Body of pancreas (tissue), 4 donors: ENCODE results near the gene C16orf78. TPM values are rescaled to one million over a fixed set of nuclear protein-coding genes. Genes with fewer than 3 reads are reported as not detected.

Experiments
- ATAC-seq: fragments of 150-250 bp; one replicate; pipeline ENCODE4 v1.9.1; 2016
- DNase-seq, 4 donors: peaks; one replicate each; pipeline ENCODE4 v3.0.0-alpha.2; 2019
- H3K27ac ChIP-seq, 4 donors: fragments of 200-600 bp; sonication (generic); 1 replicate in 3 of 4; 2 replicates in 1 of 4; pipeline versions ENCODE4 v1.5.1 to v1.6.1; 2016 to 2019; ENCODE audit warnings: mild to moderate bottlenecking in 1 of 4, mixed read lengths in 1 of 4, moderate library complexity in 1 of 4
- H3K27me3 ChIP-seq, 2 donors: fragments of 200-600 bp; sonication (generic); one replicate each; pipeline ENCODE4 v1.6.0; 2016; ENCODE audit warnings: mild to moderate bottlenecking in 1 of 2
- H3K36me3 ChIP-seq, 2 donors: fragments of 200-600 bp; sonication (generic); replicated peaks in 1 of 2; 2 replicates each; pipeline ENCODE4 v1.5.1; 2016; ENCODE audit warnings: low read depth in 2 of 2; ENCODE audit not compliant: insufficient read depth in 1 of 2
- H3K4me1 ChIP-seq: fragments of 200-600 bp; sonication (generic); one replicate; pipeline ENCODE4 v1.6.0; 2016
- H3K4me3 ChIP-seq, 2 donors: fragments of 200-600 bp; sonication (generic); 1 replicate in 1 of 2; 2 replicates in 1 of 2; pipeline ENCODE4 v1.5.1; 2016 to 2019
- H3K9me3 ChIP-seq, 3 donors: fragments of 200-600 bp; sonication (generic); 1 replicate in 2 of 3; 2 replicates in 1 of 3; pipeline ENCODE4 v1.5.1; 2016
- POLR2A ChIP-seq, 3 donors: fragments of 450-650 bp; IDR thresholded peaks; one replicate each; pipeline ENCODE4 v1.6.1; 2016; ENCODE audit warnings: antibody characterized with exemption in 3 of 3, mild to moderate bottlenecking in 2 of 3
- WGBS, 2 donors: methylation state at CpG; one replicate each; pipeline ENCODE4 v1.1.5; 2017; 5-methylcytosine and 5-hydroxymethylcytosine counted together
- intact Hi-C: fragments of 100-400 bp; cut with DNase I; formaldehyde crosslinking; loops from one replicate; pipeline ENCODE4 v1.15.1; 2023
- total RNA-seq, 2 donors: library from RNA; depleted of rRNA; stranded (reverse); fragments of >200 nt; gene quantifications; one replicate each; pipeline ENCODE4 v1.1.0, GENCODE V29; 2016
- TF ChIP-seq, protein P1 (sequence below), 7 experiments: fragments of 450-650 bp in 4 of 7; fragments of 200-600 bp in 3 of 7; sonication (generic) in 3 of 7; IDR thresholded peaks; one replicate each; pipeline ENCODE4 v1.5.1; 2016 to 2019; ENCODE audit warnings: antibody characterized with exemption in 7 of 7

C16orf78 gene
- total RNA-seq, 2 donors from 2014 or later: not detected

DNA sequence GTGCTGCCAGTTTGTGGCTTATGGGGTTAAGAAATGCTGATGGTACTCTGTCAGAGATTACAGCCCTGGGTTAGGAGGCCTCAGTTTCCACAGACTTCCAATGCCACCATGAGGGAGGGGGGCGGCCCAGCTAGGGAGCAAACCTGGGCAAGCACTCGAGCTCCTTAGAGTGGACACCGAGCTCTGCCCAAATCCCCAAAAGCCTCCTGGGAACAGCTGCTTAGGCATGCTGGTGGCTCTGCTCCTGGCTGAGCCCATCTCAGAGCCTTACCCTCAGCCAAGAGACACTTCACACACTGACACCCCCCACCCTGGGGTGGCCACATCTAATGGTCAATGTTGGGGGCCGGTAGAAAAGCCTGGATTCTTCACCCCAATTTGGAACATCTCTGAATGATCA, 66.1 kb downstream of the C16orf78 start:
- intact Hi-C loops: no loop called here
- Histone ChIP-seq H3K27me3 (no peaks in the 10 kb centered on the region), H3K4me3 (no peak overlapping the region), H3K36me3 (no peaks in the 10 kb centered on the region), H3K9me3 (no peaks in the 10 kb centered on the region), H3K4me1 (no peaks in the 10 kb centered on the region), H3K27ac (no peak overlapping the region)
- DNase-seq: no peak
- no peak for ATAC-seq
- 62 to 88% methylated on average over 3 to 4 of the region's 4 CpGs for WGBS, 2 donors
- TF ChIP-seq, protein P1, sequence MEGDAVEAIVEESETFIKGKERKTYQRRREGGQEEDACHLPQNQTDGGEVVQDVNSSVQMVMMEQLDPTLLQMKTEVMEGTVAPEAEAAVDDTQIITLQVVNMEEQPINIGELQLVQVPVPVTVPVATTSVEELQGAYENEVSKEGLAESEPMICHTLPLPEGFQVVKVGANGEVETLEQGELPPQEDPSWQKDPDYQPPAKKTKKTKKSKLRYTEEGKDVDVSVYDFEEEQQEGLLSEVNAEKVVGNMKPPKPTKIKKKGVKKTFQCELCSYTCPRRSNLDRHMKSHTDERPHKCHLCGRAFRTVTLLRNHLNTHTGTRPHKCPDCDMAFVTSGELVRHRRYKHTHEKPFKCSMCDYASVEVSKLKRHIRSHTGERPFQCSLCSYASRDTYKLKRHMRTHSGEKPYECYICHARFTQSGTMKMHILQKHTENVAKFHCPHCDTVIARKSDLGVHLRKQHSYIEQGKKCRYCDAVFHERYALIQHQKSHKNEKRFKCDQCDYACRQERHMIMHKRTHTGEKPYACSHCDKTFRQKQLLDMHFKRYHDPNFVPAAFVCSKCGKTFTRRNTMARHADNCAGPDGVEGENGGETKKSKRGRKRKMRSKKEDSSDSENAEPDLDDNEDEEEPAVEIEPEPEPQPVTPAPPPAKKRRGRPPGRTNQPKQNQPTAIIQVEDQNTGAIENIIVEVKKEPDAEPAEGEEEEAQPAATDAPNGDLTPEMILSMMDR (IDR thresholded peaks at IDR 0.05): no peak
- no peak for TF ChIP-seq POLR2A (IDR thresholded peaks at IDR 0.05)

DNA sequence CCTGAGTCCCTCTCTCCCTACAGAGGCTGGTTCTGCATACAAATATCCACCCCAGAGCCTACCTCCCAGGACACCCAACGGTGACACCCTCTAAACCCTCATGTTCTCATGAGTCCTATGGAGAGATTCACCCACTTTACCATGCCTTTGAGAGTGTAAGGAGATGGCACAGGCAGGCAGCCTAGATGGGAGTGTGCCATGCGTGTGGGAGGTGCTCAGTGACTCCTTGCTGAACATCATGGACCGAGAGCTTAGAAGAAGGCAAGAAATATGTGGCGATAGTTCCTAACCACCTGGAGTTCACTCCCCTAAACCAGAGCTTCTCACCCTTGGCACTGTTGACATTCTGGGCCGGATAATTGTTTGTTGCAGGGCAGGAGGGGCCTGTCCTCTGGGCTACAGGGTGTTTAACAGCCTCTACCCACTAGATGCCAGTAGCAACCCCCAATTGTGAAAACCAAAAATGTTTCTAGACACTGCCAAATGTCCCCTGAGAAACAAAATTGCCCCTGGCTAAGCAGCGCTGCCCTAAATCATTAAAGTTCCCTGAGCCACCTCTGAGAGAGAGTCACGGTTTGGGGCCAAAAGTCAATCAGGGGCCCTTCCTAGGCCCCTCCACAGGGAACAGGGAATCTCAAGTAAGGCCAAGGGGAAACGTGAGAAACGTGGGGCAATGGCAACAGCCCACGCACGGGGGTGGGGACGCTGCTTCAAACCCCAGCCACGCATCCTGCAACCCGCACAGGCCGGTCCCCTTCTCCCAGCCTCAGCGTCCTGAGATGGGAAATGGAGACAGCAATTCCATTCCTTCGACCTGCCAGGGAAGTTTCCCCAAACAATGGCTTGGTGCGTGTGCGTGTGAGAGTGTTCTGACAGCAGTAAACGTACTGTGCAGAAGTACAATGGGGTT, 66.8 kb downstream of the C16orf78 start:
- H3K27me3 ChIP-seq: no peaks in the 10 kb centered on the region
- H3K9me3 ChIP-seq: no peaks in the 10 kb centered on the region
- no peak overlapping the region for H3K27ac ChIP-seq
- no peak overlapping the region for H3K4me3 ChIP-seq
- TF ChIP-seq POLR2A (IDR thresholded peaks at IDR 0.05): no peak
- TF ChIP-seq, protein P1 (IDR thresholded peaks at IDR 0.05): no peak
- no peaks in the 10 kb centered on the region for H3K4me1 ChIP-seq
- no peaks in the 10 kb centered on the region for H3K36me3 ChIP-seq
- 66 to 68% methylated on average over 14 to 20 of the region's 20 CpGs for WGBS, 2 donors
- DNase-seq (no peak), ATAC-seq (no peak)
- intact Hi-C loops: no loop called here

DNA sequence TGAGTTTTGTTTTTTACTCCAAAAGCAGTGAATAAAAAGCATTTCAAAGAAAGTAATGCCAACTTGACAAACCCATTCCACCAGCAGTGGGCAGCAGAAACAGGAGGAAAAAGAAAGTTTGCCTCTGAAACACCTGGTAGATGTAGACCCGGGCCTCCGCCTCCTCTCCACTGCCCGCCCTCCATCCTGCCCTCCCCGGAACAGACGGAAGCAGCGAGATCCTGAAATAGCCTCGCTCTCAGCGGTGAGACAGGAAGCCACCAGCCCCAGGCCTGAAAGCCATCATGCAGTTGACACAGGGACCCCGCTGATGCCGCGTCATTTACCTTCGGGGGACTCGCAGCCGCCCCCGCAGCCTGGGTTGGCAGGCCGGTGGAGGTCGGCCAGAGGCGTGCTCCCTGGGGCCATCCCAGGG, 67.8 kb downstream of the C16orf78 start:
- peak; percentile 30 for ATAC-seq
- H3K4me1 ChIP-seq: no peaks in the 10 kb centered on the region
- intact Hi-C loops: no loop called here
- TF ChIP-seq, protein P1 (IDR thresholded peaks at IDR 0.05): peak in 3 of 7 experiments; percentile 25 to 32 (median 26)
- TF ChIP-seq POLR2A (IDR thresholded peaks at IDR 0.05): no peak
- no peaks in the 10 kb centered on the region for H3K36me3 ChIP-seq
- no peaks in the 10 kb centered on the region for H3K9me3 ChIP-seq
- WGBS, 2 donors: 22 to 29% methylated on average over 15 to 18 of the region's 18 CpGs
- H3K27ac ChIP-seq: no peak overlapping the region
- no peak overlapping the region for H3K4me3 ChIP-seq
- H3K27me3 ChIP-seq: no peaks in the 10 kb centered on the region
- peak; percentile 13 to 41 (median 34) for DNase-seq

DNA sequence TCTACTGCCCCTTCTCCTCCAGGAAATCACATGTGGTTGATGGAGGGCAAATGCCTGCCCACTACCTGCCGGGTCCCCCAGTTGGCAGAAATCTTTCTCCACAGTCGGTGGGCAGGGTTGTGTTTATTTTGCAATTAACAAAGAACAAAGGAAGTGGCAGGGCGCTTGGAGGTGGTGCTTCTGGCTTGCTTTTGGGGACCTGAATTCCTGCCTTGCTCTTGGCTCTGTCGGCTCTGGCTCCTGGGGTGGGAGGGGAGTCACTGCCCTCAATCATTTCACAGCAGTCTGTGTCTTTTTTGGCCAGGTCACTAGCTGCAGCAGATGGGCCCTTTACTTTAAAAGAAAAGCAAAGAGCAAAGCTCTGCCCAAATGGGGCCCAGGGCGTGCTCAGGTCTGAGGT, 69.2 kb downstream of the C16orf78 start:
- ATAC-seq: no peak
- intact Hi-C loops: no loop called here
- no peak for DNase-seq
- WGBS, 2 donors: 46 to 52% methylated on average over 4 to 5 of the region's 5 CpGs
- no peaks in the 10 kb centered on the region for H3K4me1 ChIP-seq
- no peaks in the 10 kb centered on the region for H3K27me3 ChIP-seq
- H3K27ac ChIP-seq: no peak overlapping the region
- no peak overlapping the region for H3K4me3 ChIP-seq
- H3K9me3 ChIP-seq: no peaks in the 10 kb centered on the region
- TF ChIP-seq, protein P1 (IDR thresholded peaks at IDR 0.05): no peak
- no peak for TF ChIP-seq POLR2A (IDR thresholded peaks at IDR 0.05)
- H3K36me3 ChIP-seq: no peaks in the 10 kb centered on the region
